Measurements from ENCODE around the gene FSD1L.

FSD1L gene

GRCh38 chr9:105437704-105438103 lies 10.1 kb upstream of the FSD1L start:
- no peaks in the 10 kb centered on the region for H3K9me3 ChIP-seq (ENCODE audit: insufficient read depth, low read depth, low read length)
- H3K79me2 ChIP-seq (ENCODE audit: control insufficient read depth, insufficient read depth, low read length, poor library complexity) = no peaks in the 10 kb centered on the region
- H3K4me3 ChIP-seq (ENCODE audit: low read depth, low read length) = no peak overlapping the region
- H3K4me2 ChIP-seq (ENCODE audit: low read length) = no peak overlapping the region
- H3K9ac ChIP-seq (ENCODE audit: low read length) = no peak overlapping the region
- no peak overlapping the region for H3K18ac ChIP-seq (ENCODE audit: low read length)
- no peaks in the 10 kb centered on the region for H3K36me3 ChIP-seq (ENCODE audit: control insufficient read depth in 1 of 2, insufficient read depth in 2 of 2, low read length in 2 of 2)
- H2BK12ac ChIP-seq (ENCODE audit: low read length) = no peak overlapping the region
- no peak overlapping the region for H3K23ac ChIP-seq (ENCODE audit: low read length)
- no peaks in the 10 kb centered on the region for H3K27me3 ChIP-seq (ENCODE audit: insufficient read depth, low read length)
- no peak overlapping the region for H4K91ac ChIP-seq (ENCODE audit: low read depth, low read length)
- H3K79me1 ChIP-seq (ENCODE audit: low read length) = no peaks in the 10 kb centered on the region
- no peak for DNase-seq
- H2BK5ac ChIP-seq (ENCODE audit: low read depth, low read length, poor library complexity) = no peak overlapping the region
- no CpG with 5 or more reads among the region's 1 CpG for WGBS (ENCODE audit: extremely low coverage, insufficient coverage, insufficient read length)
- H4K12ac ChIP-seq (ENCODE audit: low read depth, low read length) = no peak overlapping the region
- H2AK5ac ChIP-seq (ENCODE audit: low read length) = no peak overlapping the region
- no peak overlapping the region for H3K27ac ChIP-seq (ENCODE audit: low read depth, low read length)
- no peak overlapping the region for H3K4ac ChIP-seq (ENCODE audit: low read depth, low read length)
- no peak overlapping the region for H3K14ac ChIP-seq (ENCODE audit: low read length)
- no peak overlapping the region for H2BK120ac ChIP-seq (ENCODE audit: insufficient read depth, low read length, poor library complexity)
- no peak overlapping the region for H4K8ac ChIP-seq (ENCODE audit: low read depth, low read length)
- no peaks in the 10 kb centered on the region for H3K4me1 ChIP-seq (ENCODE audit: control insufficient read depth in 1 of 2, insufficient read depth in 2 of 2, low read length in 2 of 2)
- H2AFZ ChIP-seq (ENCODE audit: insufficient read depth, low read length, poor library complexity) = no peak overlapping the region

DNA sequence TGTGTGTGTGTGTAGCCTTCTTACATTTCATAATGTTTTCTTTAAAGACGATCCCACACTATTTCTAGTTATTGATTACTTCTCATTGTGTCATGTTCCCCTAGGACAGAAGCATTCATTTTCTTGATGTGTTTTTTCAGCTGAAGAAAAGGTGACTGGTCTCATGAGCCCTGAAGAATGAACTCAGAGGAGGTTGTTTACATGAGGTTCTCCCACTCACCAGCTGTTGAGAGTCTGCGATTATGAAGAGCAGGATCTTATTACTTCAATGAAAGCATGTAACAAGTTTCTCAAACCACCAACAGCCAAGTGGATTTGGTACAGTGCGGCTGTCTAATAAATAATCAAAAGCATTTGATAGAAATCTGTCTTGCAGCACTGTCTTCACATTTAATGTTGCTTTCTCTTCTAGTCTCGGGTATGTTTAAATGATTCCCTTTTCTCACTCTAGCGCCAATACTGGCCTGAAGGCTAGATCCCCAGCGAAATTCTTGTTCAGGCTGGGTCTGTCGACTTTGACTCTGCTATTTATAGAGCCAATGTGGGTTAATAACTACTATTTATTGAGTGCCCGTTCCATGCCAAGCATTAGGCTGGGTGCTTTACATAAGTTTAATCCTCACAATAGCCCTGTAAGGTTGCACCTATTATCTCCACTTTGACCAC lies 9.6 kb upstream of the FSD1L start:
- no peak overlapping the region for H3K4ac ChIP-seq (ENCODE audit: low read depth, low read length)
- WGBS (ENCODE audit: extremely low coverage, insufficient coverage, insufficient read length) = no CpG with 5 or more reads among the region's 8 CpGs
- no peaks in the 10 kb centered on the region for H3K36me3 ChIP-seq (ENCODE audit: control insufficient read depth in 1 of 2, insufficient read depth in 2 of 2, low read length in 2 of 2)
- no peak overlapping the region for H3K4me2 ChIP-seq (ENCODE audit: low read length)
- H3K4me1 ChIP-seq (ENCODE audit: control insufficient read depth in 1 of 2, insufficient read depth in 2 of 2, low read length in 2 of 2) = no peaks in the 10 kb centered on the region
- DNase-seq = no peak
- no peaks in the 10 kb centered on the region for H3K79me2 ChIP-seq (ENCODE audit: control insufficient read depth, insufficient read depth, low read length, poor library complexity)
- no peak overlapping the region for H2BK5ac ChIP-seq (ENCODE audit: low read depth, low read length, poor library complexity)
- no peak overlapping the region for H3K27ac ChIP-seq (ENCODE audit: low read depth, low read length)
- no peaks in the 10 kb centered on the region for H3K27me3 ChIP-seq (ENCODE audit: insufficient read depth, low read length)
- H3K14ac ChIP-seq (ENCODE audit: low read length) = no peak overlapping the region
- no peak overlapping the region for H3K4me3 ChIP-seq (ENCODE audit: low read depth, low read length)
- no peak overlapping the region for H3K9ac ChIP-seq (ENCODE audit: low read length)
- no peak overlapping the region for H2AFZ ChIP-seq (ENCODE audit: insufficient read depth, low read length, poor library complexity)
- H2BK12ac ChIP-seq (ENCODE audit: low read length) = no peak overlapping the region
- H4K8ac ChIP-seq (ENCODE audit: low read depth, low read length) = no peak overlapping the region
- no peak overlapping the region for H3K23ac ChIP-seq (ENCODE audit: low read length)
- no peak overlapping the region for H2AK5ac ChIP-seq (ENCODE audit: low read length)
- no peaks in the 10 kb centered on the region for H3K9me3 ChIP-seq (ENCODE audit: insufficient read depth, low read depth, low read length)
- no peak overlapping the region for H4K12ac ChIP-seq (ENCODE audit: low read depth, low read length)
- H2BK120ac ChIP-seq (ENCODE audit: insufficient read depth, low read length, poor library complexity) = no peak overlapping the region
- H3K18ac ChIP-seq (ENCODE audit: low read length) = no peak overlapping the region
- no peaks in the 10 kb centered on the region for H3K79me1 ChIP-seq (ENCODE audit: low read length)
- H4K91ac ChIP-seq (ENCODE audit: low read depth, low read length) = no peak overlapping the region

DNA sequence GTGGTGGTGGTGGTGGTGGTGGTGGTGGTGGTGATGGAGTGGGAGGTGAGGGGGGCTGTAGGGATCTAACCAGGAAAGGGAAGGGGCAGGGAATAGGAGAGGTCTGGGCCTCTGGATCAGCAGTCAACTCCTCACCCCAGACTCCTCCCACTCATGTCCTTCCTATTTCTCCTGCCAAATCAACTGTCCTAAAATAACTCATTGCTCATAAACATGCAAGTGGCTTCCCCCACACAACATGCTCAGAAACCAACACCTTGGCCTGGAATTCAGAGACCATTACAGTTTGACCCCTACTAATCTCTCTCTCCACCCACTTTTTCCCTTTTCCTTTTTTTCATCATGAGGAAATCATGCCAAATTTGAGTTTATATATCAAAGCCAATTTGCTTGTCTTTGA lies 8.4 kb upstream of the FSD1L start:
- Histone ChIP-seq H4K12ac (ENCODE audit: low read depth, low read length) (no peak overlapping the region), H3K36me3 (ENCODE audit: control insufficient read depth in 1 of 2, insufficient read depth in 2 of 2, low read length in 2 of 2) (no peaks in the 10 kb centered on the region), H2AFZ (ENCODE audit: insufficient read depth, low read length, poor library complexity) (no peak overlapping the region), H3K27me3 (ENCODE audit: insufficient read depth, low read length) (no peaks in the 10 kb centered on the region), H3K14ac (ENCODE audit: low read length) (no peak overlapping the region), H2BK120ac (ENCODE audit: insufficient read depth, low read length, poor library complexity) (no peak overlapping the region), H3K9me3 (ENCODE audit: insufficient read depth, low read depth, low read length) (no peaks in the 10 kb centered on the region), H4K8ac (ENCODE audit: low read depth, low read length) (no peak overlapping the region), H3K4me1 (ENCODE audit: control insufficient read depth in 1 of 2, insufficient read depth in 2 of 2, low read length in 2 of 2) (no peaks in the 10 kb centered on the region), H3K4me2 (ENCODE audit: low read length) (no peak overlapping the region), H3K79me1 (ENCODE audit: low read length) (no peaks in the 10 kb centered on the region), H3K23ac (ENCODE audit: low read length) (no peak overlapping the region), H3K4me3 (ENCODE audit: low read depth, low read length) (no peak overlapping the region), H3K27ac (ENCODE audit: low read depth, low read length) (no peak overlapping the region), H2AK5ac (ENCODE audit: low read length) (no peak overlapping the region), H3K18ac (ENCODE audit: low read length) (no peak overlapping the region), H2BK12ac (ENCODE audit: low read length) (no peak overlapping the region), H3K4ac (ENCODE audit: low read depth, low read length) (no peak overlapping the region), H2BK5ac (ENCODE audit: low read depth, low read length, poor library complexity) (no peak overlapping the region), H3K79me2 (ENCODE audit: control insufficient read depth, insufficient read depth, low read length, poor library complexity) (no peaks in the 10 kb centered on the region), H4K91ac (ENCODE audit: low read depth, low read length) (no peak overlapping the region), H3K9ac (ENCODE audit: low read length) (no peak overlapping the region)
- DNase-seq = no peak

GRCh38 chr9:105441616-105442160 lies 6.1 kb upstream of the FSD1L start:
- Histone ChIP-seq H4K8ac (ENCODE audit: low read depth, low read length) (no peak overlapping the region), H3K4me2 (ENCODE audit: low read length) (no peak overlapping the region), H2BK12ac (ENCODE audit: low read length) (no peak overlapping the region), H3K14ac (ENCODE audit: low read length) (no peak overlapping the region), H3K4me3 (ENCODE audit: low read depth, low read length) (no peak overlapping the region), H4K91ac (ENCODE audit: low read depth, low read length) (no peak overlapping the region), H3K9ac (ENCODE audit: low read length) (no peak overlapping the region), H2BK120ac (ENCODE audit: insufficient read depth, low read length, poor library complexity) (no peak overlapping the region), H3K27ac (ENCODE audit: low read depth, low read length) (no peak overlapping the region), H3K27me3 (ENCODE audit: insufficient read depth, low read length) (no peaks in the 10 kb centered on the region), H2AFZ (ENCODE audit: insufficient read depth, low read length, poor library complexity) (no peak overlapping the region), H2BK5ac (ENCODE audit: low read depth, low read length, poor library complexity) (no peak overlapping the region), H3K4me1 (ENCODE audit: control insufficient read depth in 1 of 2, insufficient read depth in 2 of 2, low read length in 2 of 2) (no peaks in the 10 kb centered on the region), H3K23ac (ENCODE audit: low read length) (no peak overlapping the region), H3K79me2 (ENCODE audit: control insufficient read depth, insufficient read depth, low read length, poor library complexity) (no peaks in the 10 kb centered on the region), H3K9me3 (ENCODE audit: insufficient read depth, low read depth, low read length) (no peaks in the 10 kb centered on the region), H3K4ac (ENCODE audit: low read depth, low read length) (no peak overlapping the region), H3K36me3 (ENCODE audit: control insufficient read depth in 1 of 2, insufficient read depth in 2 of 2, low read length in 2 of 2) (no peaks in the 10 kb centered on the region), H4K12ac (ENCODE audit: low read depth, low read length) (no peak overlapping the region), H3K79me1 (ENCODE audit: low read length) (no peaks in the 10 kb centered on the region), H3K18ac (ENCODE audit: low read length) (no peak overlapping the region), H2AK5ac (ENCODE audit: low read length) (no peak overlapping the region)
- DNase-seq = no peak
- WGBS (ENCODE audit: extremely low coverage, insufficient coverage, insufficient read length) = no CpG with 5 or more reads among the region's 2 CpGs
